H1 (cell line): ENCODE results near the gene DCXR. TPM values are rescaled to one million over a fixed set of nuclear protein-coding genes. Genes with fewer than 3 reads are reported as not detected.

Experiments used
- CTCF ChIA-PET: fragments of 300-600 bp; sonication (Branson Sonifier 250); formaldehyde crosslinking; loops from one replicate; lab custom pipeline; 2021; ENCODE audit not compliant: partially characterized antibody; lab: Charles Lee
- POLR2A ChIA-PET: fragments of 300-600 bp; sonication (Branson Sonifier 250); formaldehyde crosslinking; loops from one replicate; lab custom pipeline; 2021; ENCODE audit warnings: inconsistent platforms; ENCODE audit not compliant: partially characterized antibody; lab: Charles Lee
- DNase-seq, 2 experiments: peaks; one replicate each; pipeline versions ENCODE4 v3.0.0 to v3.0.0-alpha.2; 2010 to 2022; ENCODE audit warnings: low spot score in 2 of 2, low read depth in 1 of 2, mixed read lengths in 1 of 2
- FAIRE-seq: peaks from 2 replicates; lab custom pipeline; 2011; peaks lifted over from hg19 to GRCh38; lab: Jason Lieb, UNC
- H2AFZ ChIP-seq: 2 replicates; pipeline ENCODE4 v1.8.1; 2012; ENCODE audit warnings: low read length, inconsistent platforms
- H2AK5ac ChIP-seq: 2 replicates; pipeline ENCODE4 v1.6.1; 2013; ENCODE audit warnings: low read depth, low read length
- H2BK120ac ChIP-seq: replicated peaks from 2 replicates; pipeline ENCODE3; 2013; ENCODE audit warnings: low read depth, low read length, inconsistent platforms
- H2BK12ac ChIP-seq: 2 replicates; pipeline ENCODE4 v1.6.1; 2013; ENCODE audit warnings: low read depth, low read length
- H2BK15ac ChIP-seq: 2 replicates; pipeline ENCODE4 v1.6.1; 2013; ENCODE audit warnings: low read length
- H2BK20ac ChIP-seq: 2 replicates; pipeline ENCODE4 v1.6.1; 2013; ENCODE audit warnings: low read length
- H2BK5ac ChIP-seq: 2 replicates; pipeline ENCODE4 v1.6.1; 2013; ENCODE audit warnings: low read depth, low read length
- H3K14ac ChIP-seq: 2 replicates; pipeline ENCODE4 v1.6.1; 2013; ENCODE audit warnings: inconsistent platforms; ENCODE audit not compliant: insufficient read length
- H3K18ac ChIP-seq: 2 replicates; pipeline ENCODE4 v1.6.1; 2013; ENCODE audit warnings: low read length; ENCODE audit errors: extremely low read depth
- H3K23ac ChIP-seq: 2 replicates; pipeline ENCODE4 v1.6.1; 2013; ENCODE audit warnings: inconsistent platforms; ENCODE audit not compliant: insufficient read length
- H3K23me2 ChIP-seq: 2 replicates; pipeline ENCODE4 v1.6.1; 2013; ENCODE audit warnings: low read depth, low read length
- H3K27ac ChIP-seq: 2 replicates; pipeline ENCODE4 v1.6.1; 2011; ENCODE audit warnings: low read depth, low read length, inconsistent platforms
- H3K27me3 ChIP-seq, 4 experiments: replicated peaks in 1 of 4; 1 replicate in 1 of 4; 2 replicates in 3 of 4; pipeline versions ENCODE4 v1.6.1 to v1.8.1; 2011 to 2013; ENCODE audit warnings: low read length in 3 of 4, mild to moderate bottlenecking in 3 of 4, inconsistent platforms in 2 of 4, mixed read lengths in 2 of 4, moderate library complexity in 1 of 4; ENCODE audit not compliant: control insufficient read depth in 3 of 4, insufficient read depth in 3 of 4; ENCODE audit errors: extremely low read depth in 1 of 4
- H3K36me3 ChIP-seq, 4 experiments: 2 replicates each; pipeline versions ENCODE4 v1.6.1 to v1.8.1; 2011 to 2013; ENCODE audit warnings: mild to moderate bottlenecking in 4 of 4, low read length in 3 of 4, moderate library complexity in 2 of 4, control low read depth in 1 of 4, inconsistent platforms in 1 of 4; ENCODE audit not compliant: insufficient read depth in 4 of 4, control insufficient read depth in 2 of 4
- H3K4ac ChIP-seq: replicated peaks from 2 replicates; pipeline ENCODE3; 2013; ENCODE audit warnings: low read length, low read depth, mixed read lengths, inconsistent platforms; ENCODE audit not compliant: insufficient read length
- H3K4me1 ChIP-seq, 4 experiments: replicated peaks in 1 of 4; 1 replicate in 1 of 4; 2 replicates in 3 of 4; pipeline versions ENCODE4 v1.6.1 to v1.8.1; 2011 to 2013; ENCODE audit warnings: low read length in 3 of 4, inconsistent platforms in 2 of 4, mixed read lengths in 1 of 4; ENCODE audit not compliant: insufficient read depth in 4 of 4, control insufficient read depth in 3 of 4
- H3K4me2 ChIP-seq, 2 experiments: 2 replicates each; pipeline versions ENCODE4 v1.6.1 to v1.8.1; 2011 to 2013; ENCODE audit warnings: low read depth in 2 of 2, low read length in 2 of 2, control low read depth in 1 of 2, inconsistent platforms in 1 of 2, mild to moderate bottlenecking in 1 of 2; ENCODE audit not compliant: insufficient read depth in 1 of 2
- H3K4me3 ChIP-seq, 4 experiments: fragments of 200-600, 300-600 bp in 1 of 4; sonication (generic), shearing (Covaris generic), sonication (Bioruptor Twin) in 1 of 4; 2 replicates each; pipeline versions ENCODE4 v1.5.1 to v1.8.1; 2011 to 2016; ENCODE audit warnings: low read length in 4 of 4, low read depth in 3 of 4, control low read depth in 2 of 4, inconsistent platforms in 2 of 4, mild to moderate bottlenecking in 2 of 4, mixed read lengths in 1 of 4, moderate library complexity in 1 of 4; ENCODE audit not compliant: insufficient read depth in 2 of 4; ENCODE audit errors: extremely low read depth in 1 of 4
- H3K56ac ChIP-seq: replicated peaks from 2 replicates; pipeline ENCODE3; 2013; ENCODE audit warnings: low read depth, mild to moderate bottlenecking, mixed read lengths, low read length, inconsistent platforms; ENCODE audit not compliant: insufficient read length
- H3K79me1 ChIP-seq: 2 replicates; pipeline ENCODE4 v1.6.1; 2013; ENCODE audit warnings: low read depth, low read length, control low read depth
- H3K79me2 ChIP-seq, 2 experiments: 2 replicates each; pipeline versions ENCODE4 v1.6.1 to v1.8.1; 2012 to 2013; ENCODE audit warnings: low read length in 2 of 2, mild to moderate bottlenecking in 2 of 2, inconsistent platforms in 1 of 2; ENCODE audit not compliant: insufficient read depth in 2 of 2, control insufficient read depth in 1 of 2
- H3K9ac ChIP-seq, 4 experiments: replicated peaks in 1 of 4; 1 replicate in 1 of 4; 2 replicates in 3 of 4; pipeline versions ENCODE4 v1.6.1 to v1.8.1; 2011 to 2013; ENCODE audit warnings: low read depth in 3 of 4, low read length in 3 of 4, control low read depth in 2 of 4, mild to moderate bottlenecking in 2 of 4, moderate library complexity in 2 of 4, inconsistent platforms in 1 of 4; ENCODE audit errors: extremely low read depth in 1 of 4
- H3K9me3 ChIP-seq, 2 experiments: 2 replicates each; pipeline versions ENCODE4 v1.6.1 to v1.8.1; 2012 to 2013; ENCODE audit warnings: mild to moderate bottlenecking in 2 of 2, moderate library complexity in 2 of 2, control low read depth in 1 of 2, inconsistent platforms in 1 of 2, low read depth in 1 of 2, low read length in 1 of 2, mixed read lengths in 1 of 2; ENCODE audit not compliant: insufficient read depth in 2 of 2
- H4K20me1 ChIP-seq, 2 experiments: replicated peaks in 1 of 2; 2 replicates each; pipeline versions ENCODE3 to v1.8.1; 2011 to 2013; ENCODE audit warnings: inconsistent platforms in 2 of 2, low read length in 2 of 2, mild to moderate bottlenecking in 1 of 2; ENCODE audit not compliant: insufficient read depth in 2 of 2, control insufficient read depth in 1 of 2
- H4K5ac ChIP-seq: 2 replicates; pipeline ENCODE4 v1.6.1; 2013; ENCODE audit warnings: low read length, low read depth, mixed read lengths, inconsistent platforms; ENCODE audit not compliant: insufficient read length
- H4K8ac ChIP-seq: 2 replicates; pipeline ENCODE4 v1.8.0; 2013; ENCODE audit warnings: mild to moderate bottlenecking, moderate library complexity, low read length, inconsistent platforms; ENCODE audit not compliant: insufficient read depth; ENCODE audit errors: extremely low read depth
- H4K91ac ChIP-seq: replicated peaks from 2 replicates; pipeline ENCODE3; 2013; ENCODE audit warnings: low read length, mixed read lengths, inconsistent platforms; ENCODE audit not compliant: insufficient read length
- BCL11A ChIP-seq, 2 experiments: IDR thresholded peaks; one replicate each; pipeline ENCODE4 v1.6.1; 2011; ENCODE audit warnings: low read depth in 2 of 2, low read length in 2 of 2, mild to moderate bottlenecking in 2 of 2
- BRCA1 ChIP-seq: IDR thresholded peaks from 2 replicates; pipeline ENCODE4 v1.6.1; 2012; ENCODE audit warnings: low read depth, low read length, improper control_type of control experiment
- CREB1 ChIP-seq: IDR thresholded peaks from 2 replicates; pipeline ENCODE4 v1.6.1; 2012; ENCODE audit warnings: inconsistent platforms
- EP300 ChIP-seq, 2 experiments: IDR thresholded peaks; 1 replicate in 1 of 2; 2 replicates in 1 of 2; pipeline ENCODE4 v1.6.1; 2011 to 2012; ENCODE audit warnings: low read depth in 2 of 2, low read length in 2 of 2, mild to moderate bottlenecking in 2 of 2, borderline replicate concordance in 1 of 2, inconsistent platforms in 1 of 2, moderate library complexity in 1 of 2
- KDM1A ChIP-seq: fragments of 200-600, 300-600 bp; sonication (generic); IDR thresholded peaks from 2 replicates; pipeline ENCODE4 v1.7.1; 2016; ENCODE audit warnings: mild to moderate bottlenecking, low read length, borderline replicate concordance
- KDM5A ChIP-seq: fragments of 200-600 bp; IDR thresholded peaks from 2 replicates; pipeline ENCODE4 v1.7.1; 2012; ENCODE audit warnings: mild to moderate bottlenecking, low read length, inconsistent platforms, mixed read lengths
- MAFK ChIP-seq: IDR thresholded peaks from 2 replicates; pipeline ENCODE4 v1.6.1; 2012; ENCODE audit warnings: low read depth, mild to moderate bottlenecking, improper control_type of control experiment, low read length
- NRF1 ChIP-seq: IDR thresholded peaks from 2 replicates; pipeline ENCODE4 v1.6.1; 2011; ENCODE audit warnings: mild to moderate bottlenecking, low read depth, low read length, improper control_type of control experiment
- WGBS, 2 experiments: shearing (Covaris generic) in 1 of 2; methylation state at CpG; one replicate each; pipeline versions ENCODE4 v1.1.6 to v1.1.7; 2013 to 2015; ENCODE audit warnings: low lambda C conversion rate in 2 of 2, mixed read lengths in 2 of 2, inconsistent platforms in 1 of 2, low coverage in 1 of 2, missing lambda C conversion rate in 1 of 2; ENCODE audit not compliant: insufficient replicate concordance in 2 of 2, insufficient coverage in 1 of 2, insufficient read length in 1 of 2; ENCODE audit errors: extremely low coverage in 1 of 2, missing lambda C conversion rate in 1 of 2; 5-methylcytosine and 5-hydroxymethylcytosine counted together
- polyA plus RNA-seq, 7 experiments: library from polyadenylated mRNA; depleted of rRNA in 3 of 7; stranded (reverse) in 5 of 7; unstranded in 2 of 7; fragments of >200 nt in 5 of 7; fragments of 200-250 nt in 2 of 7; gene quantifications; 1 replicate in 5 of 7; 2 replicates in 1 of 7; 4 replicates in 1 of 7; pipeline versions ENCODE4 v1.2.1 to v1.2.3, GENCODE V29; 2011 to 2013; ENCODE audit warnings: missing spikeins in 2 of 7, mixed read lengths in 2 of 7
- total RNA-seq: library from RNA; stranded (reverse); fragmentation: NEBNext Ultra II Directional; extraction: Animal tissue kit (Norgen Biotek cat#: 25700); gene quantifications from 2 replicates; pipeline ENCODE4 v1.2.1, GENCODE V29; 2021
- TF ChIP-seq, protein P1 (sequence below): IDR thresholded peaks from 2 replicates; pipeline ENCODE4 v1.6.1; 2011; ENCODE audit warnings: low read length, improper control_type of control experiment
- TF ChIP-seq, protein P2 (sequence below): IDR thresholded peaks from 2 replicates; pipeline ENCODE4 v1.6.1; 2012; ENCODE audit warnings: inconsistent platforms

Gene DCXR
- total and polyA plus RNA-seq, 2 of the 8 experiments (the other 6 are each of a cell fraction or from before 2014, with no cell fraction given), result 96.3 to 212 TPM

DNA sequence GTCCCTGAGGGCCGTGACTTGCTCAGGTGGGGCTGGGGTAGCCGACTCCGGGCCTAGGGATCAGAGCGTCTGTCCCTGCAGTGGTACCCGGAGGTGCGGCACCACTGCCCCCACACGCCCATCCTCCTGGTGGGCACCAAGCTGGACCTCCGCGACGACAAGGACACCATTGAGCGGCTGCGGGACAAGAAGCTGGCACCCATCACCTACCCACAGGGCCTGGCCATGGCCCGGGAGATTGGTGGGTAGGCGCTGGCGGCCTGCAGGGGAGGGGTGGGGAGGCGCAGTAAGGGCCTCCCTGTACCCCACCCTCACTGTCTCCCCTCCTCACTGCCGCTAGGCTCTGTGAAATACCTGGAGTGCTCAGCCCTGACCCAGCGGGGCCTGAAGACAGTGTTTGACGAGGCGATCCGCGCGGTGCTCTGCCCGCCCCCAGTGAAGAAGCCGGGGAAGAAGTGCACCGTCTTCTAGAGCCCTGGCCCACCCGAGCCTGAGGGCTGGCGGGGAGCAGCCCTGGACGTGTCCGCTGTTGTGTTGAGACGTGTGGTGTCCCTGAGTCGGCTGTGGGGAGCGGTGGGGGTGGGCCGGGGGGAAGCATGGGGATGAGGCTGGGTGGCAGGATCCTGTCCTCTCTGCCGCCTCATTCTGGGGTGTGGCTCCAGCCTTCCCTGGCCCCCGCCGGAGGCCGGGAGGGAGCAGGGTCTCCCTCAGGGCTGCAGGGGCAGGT, 4.0 kb downstream of the DCXR start:
- no peak overlapping the region for H2AK5ac ChIP-seq
- DNase-seq (no peak), FAIRE-seq (no peak)
- no peak overlapping the region for H3K23ac ChIP-seq
- H3K56ac ChIP-seq, result no peak overlapping the region
- CTCF ChIA-PET, result interaction anchor here (1.1 to 1.6 kb wide), 4 partner anchors 12 to 176 kb away, joined by 3 to 7 read pairs (median 4); partner anchors contain the start of gene CENPX
- H3K9ac ChIP-seq, result no peak overlapping the region
- peaks cover 2 to 17% of the 10 kb centered on the region in 2 experiments for H4K20me1 ChIP-seq
- H3K27me3 ChIP-seq, result no peaks in the 10 kb centered on the region
- H3K79me2 ChIP-seq, result peaks cover 0 to 2% of the 10 kb centered on the region in 2 experiments; a peak in 1 of 4 replicates
- no peaks in the 10 kb centered on the region for H3K9me3 ChIP-seq
- H4K91ac ChIP-seq, result peak overlapping the region; percentile 19
- H3K23me2 ChIP-seq, result peaks cover 13% of the 10 kb centered on the region; the same call in 1 of the 2 replicates
- no peak overlapping the region for H2BK15ac ChIP-seq
- no peak overlapping the region for H2BK120ac ChIP-seq
- no peak overlapping the region for H2AFZ ChIP-seq
- WGBS, 2 experiments, result 85% methylated on average over 33 of the region's 38 CpGs; no CpG with 5 or more reads in 1 of the 2 experiments
- no peak overlapping the region for H3K4ac ChIP-seq
- H4K5ac ChIP-seq, result no peak overlapping the region
- H3K27ac ChIP-seq, result no peak overlapping the region
- no peak overlapping the region for H4K8ac ChIP-seq
- H3K4me2 ChIP-seq, result peak overlapping the region in 1 of 2 experiments; percentile 80; a peak in 2 of 4 replicates
- peak overlapping the region in 1 of 4 experiments; percentile 79; a peak in 1 of 8 replicates for H3K4me3 ChIP-seq
- peaks cover 3% of the 10 kb centered on the region; the same call in 1 of the 2 replicates for H3K79me1 ChIP-seq
- no peak overlapping the region for H3K18ac ChIP-seq
- H2BK5ac ChIP-seq, result no peak overlapping the region
- no peak overlapping the region for H3K14ac ChIP-seq
- H3K36me3 ChIP-seq, result no peaks in the 10 kb centered on the region; a peak in 1 of 8 replicates
- POLR2A ChIA-PET, result interaction anchor here (0.9 to 3.8 kb wide), 5 partner anchors 10 to 163 kb away, joined by 3 to 22 read pairs (median 5); partner anchors contain the start of genes CENPX and LRRC45
- no peak overlapping the region for H2BK20ac ChIP-seq
- H2BK12ac ChIP-seq, result no peak overlapping the region
- H3K4me1 ChIP-seq, result peaks cover 3 to 13% (median 7%) of the 10 kb centered on the region in 4 experiments; a peak in 6 of 7 replicates
- TF ChIP-seq, protein P1, sequence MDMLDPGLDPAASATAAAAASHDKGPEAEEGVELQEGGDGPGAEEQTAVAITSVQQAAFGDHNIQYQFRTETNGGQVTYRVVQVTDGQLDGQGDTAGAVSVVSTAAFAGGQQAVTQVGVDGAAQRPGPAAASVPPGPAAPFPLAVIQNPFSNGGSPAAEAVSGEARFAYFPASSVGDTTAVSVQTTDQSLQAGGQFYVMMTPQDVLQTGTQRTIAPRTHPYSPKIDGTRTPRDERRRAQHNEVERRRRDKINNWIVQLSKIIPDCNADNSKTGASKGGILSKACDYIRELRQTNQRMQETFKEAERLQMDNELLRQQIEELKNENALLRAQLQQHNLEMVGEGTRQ, result no peak
- TF ChIP-seq BCL11A (IDR thresholded peaks at IDR 0.05; ENCODE audit: low read depth in 2 of 2, low read length in 2 of 2) (no peak), KDM1A (no peak), EP300 (IDR thresholded peaks at IDR 0.05; ENCODE audit: borderline replicate concordance in 1 of 2, low read depth in 2 of 2, low read length in 2 of 2) (no peak), NRF1 (no peak), BRCA1 (no peak), KDM5A (no peak), CREB1 (no peak), MAFK (no peak)
- TF ChIP-seq, protein P2, sequence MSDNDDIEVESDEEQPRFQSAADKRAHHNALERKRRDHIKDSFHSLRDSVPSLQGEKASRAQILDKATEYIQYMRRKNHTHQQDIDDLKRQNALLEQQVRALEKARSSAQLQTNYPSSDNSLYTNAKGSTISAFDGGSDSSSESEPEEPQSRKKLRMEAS, result no peak
